Uterus (tissue), 2 donors: ENCODE results near the gene SRC.

Experiments used
- POLR2A ChIP-seq, 2 donors: fragments of 450-650 bp; IDR thresholded peaks; one replicate each; pipeline ENCODE4 v1.6.1; 2016; ENCODE audit warnings: antibody characterized with exemption in 2 of 2, mild to moderate bottlenecking in 1 of 2, moderate library complexity in 1 of 2
- TF ChIP-seq, protein P1 (sequence below), 4 experiments: fragments of 200-600 bp in 2 of 4; fragments of 450-650 bp in 2 of 4; sonication (generic) in 2 of 4; IDR thresholded peaks; one replicate each; pipeline ENCODE4 v1.5.1; 2016 to 2019; ENCODE audit warnings: antibody characterized with exemption in 4 of 4, mild to moderate bottlenecking in 2 of 4, moderate library complexity in 1 of 4

DNA sequence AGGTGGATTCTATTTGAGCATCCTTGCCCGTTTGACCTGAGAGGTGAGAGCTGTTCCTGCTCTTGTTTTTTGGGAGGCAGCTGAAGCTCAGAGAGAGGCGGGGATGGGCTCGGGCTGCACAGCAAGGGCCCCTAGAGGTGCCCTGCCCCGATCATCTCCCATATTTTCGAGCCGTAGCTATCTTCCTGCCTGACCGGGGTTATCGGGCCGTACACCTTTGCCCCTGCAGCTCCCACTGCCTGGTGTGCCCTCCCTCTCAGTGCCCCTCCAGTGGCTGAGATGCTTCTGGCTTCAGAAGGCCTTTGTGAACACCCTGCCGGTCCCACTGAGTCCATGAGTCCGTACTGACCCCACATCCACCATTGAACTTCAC lies 6.7 kb downstream of the SRC start:
- no peak for TF ChIP-seq POLR2A (IDR thresholded peaks at IDR 0.05)
- TF ChIP-seq, protein P1, sequence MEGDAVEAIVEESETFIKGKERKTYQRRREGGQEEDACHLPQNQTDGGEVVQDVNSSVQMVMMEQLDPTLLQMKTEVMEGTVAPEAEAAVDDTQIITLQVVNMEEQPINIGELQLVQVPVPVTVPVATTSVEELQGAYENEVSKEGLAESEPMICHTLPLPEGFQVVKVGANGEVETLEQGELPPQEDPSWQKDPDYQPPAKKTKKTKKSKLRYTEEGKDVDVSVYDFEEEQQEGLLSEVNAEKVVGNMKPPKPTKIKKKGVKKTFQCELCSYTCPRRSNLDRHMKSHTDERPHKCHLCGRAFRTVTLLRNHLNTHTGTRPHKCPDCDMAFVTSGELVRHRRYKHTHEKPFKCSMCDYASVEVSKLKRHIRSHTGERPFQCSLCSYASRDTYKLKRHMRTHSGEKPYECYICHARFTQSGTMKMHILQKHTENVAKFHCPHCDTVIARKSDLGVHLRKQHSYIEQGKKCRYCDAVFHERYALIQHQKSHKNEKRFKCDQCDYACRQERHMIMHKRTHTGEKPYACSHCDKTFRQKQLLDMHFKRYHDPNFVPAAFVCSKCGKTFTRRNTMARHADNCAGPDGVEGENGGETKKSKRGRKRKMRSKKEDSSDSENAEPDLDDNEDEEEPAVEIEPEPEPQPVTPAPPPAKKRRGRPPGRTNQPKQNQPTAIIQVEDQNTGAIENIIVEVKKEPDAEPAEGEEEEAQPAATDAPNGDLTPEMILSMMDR (IDR thresholded peaks at IDR 0.05), result no peak
